Upper lobe of right lung (tissue), 1 donor: ENCODE results near the gene HBA2. TPM values are rescaled to one million over a fixed set of nuclear protein-coding genes. Genes with fewer than 3 reads are reported as not detected.
"Not testable (repeated sequence)": the region's sequence is repeated elsewhere in the genome, so short reads cannot be mapped to it uniquely, and the experiment has no call there.

Experiments
- ATAC-seq: fragments of 200-7000 bp; cut with Tn5 transposase; one replicate; pipeline ENCODE4 v1.9.1; 2020; ENCODE audit warnings: mild to moderate bottlenecking, moderate library complexity
- DNase-seq: peaks from one replicate; pipeline ENCODE4 v3.0.0-alpha.2; 2020
- H3K27ac ChIP-seq: fragments of 200-600 bp; one replicate; pipeline ENCODE4 v1.8.0; 2022
- H3K27me3 ChIP-seq: fragments of 200-600 bp; one replicate; pipeline ENCODE4 v1.8.0; 2022; ENCODE audit warnings: mild to moderate bottlenecking
- H3K36me3 ChIP-seq: fragments of 200-600 bp; one replicate; pipeline ENCODE4 v1.8.0; 2022
- H3K4me1 ChIP-seq: fragments of 200-600 bp; one replicate; pipeline ENCODE4 v1.8.0; 2022
- H3K4me3 ChIP-seq: fragments of 200-600 bp; one replicate; pipeline ENCODE4 v1.8.0; 2022; ENCODE audit warnings: mild to moderate bottlenecking
- H3K9me3 ChIP-seq: fragments of 200-600 bp; one replicate; pipeline ENCODE4 v1.8.0; 2022
- intact Hi-C: fragments of 100-400 bp; cut with DNase I; formaldehyde crosslinking; loops from one replicate; pipeline ENCODE4 v1.11.0; 2022
- total RNA-seq: library from RNA; stranded (reverse); fragmentation: NEBNext Ultra II Directional; extraction: Animal tissue kit (Norgen Biotek cat#: 25700); gene quantifications from one replicate; pipeline ENCODE4 v1.2.1, GENCODE V29; 2021
- TF ChIP-seq, protein P1 (sequence below): fragments of 200-600 bp; IDR thresholded peaks from one replicate; pipeline ENCODE4 v1.8.0; 2022; ENCODE audit warnings: antibody characterized with exemption
- donor health status: DM: no; HTN: yes; CAD: no; lungs with severe emphysema.

HBA2 gene
- total RNA-seq, 1 donor from 2014 or later = 248 TPM

- no peak overlapping the region for H3K4me3 ChIP-seq
- DNase-seq = no peak
- TF ChIP-seq, protein P1, sequence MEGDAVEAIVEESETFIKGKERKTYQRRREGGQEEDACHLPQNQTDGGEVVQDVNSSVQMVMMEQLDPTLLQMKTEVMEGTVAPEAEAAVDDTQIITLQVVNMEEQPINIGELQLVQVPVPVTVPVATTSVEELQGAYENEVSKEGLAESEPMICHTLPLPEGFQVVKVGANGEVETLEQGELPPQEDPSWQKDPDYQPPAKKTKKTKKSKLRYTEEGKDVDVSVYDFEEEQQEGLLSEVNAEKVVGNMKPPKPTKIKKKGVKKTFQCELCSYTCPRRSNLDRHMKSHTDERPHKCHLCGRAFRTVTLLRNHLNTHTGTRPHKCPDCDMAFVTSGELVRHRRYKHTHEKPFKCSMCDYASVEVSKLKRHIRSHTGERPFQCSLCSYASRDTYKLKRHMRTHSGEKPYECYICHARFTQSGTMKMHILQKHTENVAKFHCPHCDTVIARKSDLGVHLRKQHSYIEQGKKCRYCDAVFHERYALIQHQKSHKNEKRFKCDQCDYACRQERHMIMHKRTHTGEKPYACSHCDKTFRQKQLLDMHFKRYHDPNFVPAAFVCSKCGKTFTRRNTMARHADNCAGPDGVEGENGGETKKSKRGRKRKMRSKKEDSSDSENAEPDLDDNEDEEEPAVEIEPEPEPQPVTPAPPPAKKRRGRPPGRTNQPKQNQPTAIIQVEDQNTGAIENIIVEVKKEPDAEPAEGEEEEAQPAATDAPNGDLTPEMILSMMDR = no peak
- H3K36me3 ChIP-seq = peaks cover 94% of the 10 kb centered on the region
- H3K4me1 ChIP-seq = no peaks in the 10 kb centered on the region
- no peak for ATAC-seq
- H3K9me3 ChIP-seq = no peaks in the 10 kb centered on the region
- intact Hi-C loops = no loop called here
- no peaks in the 10 kb centered on the region for H3K27me3 ChIP-seq
- H3K27ac ChIP-seq = no peak overlapping the region
These were observed 19.2 kb downstream of the HBA2 start for GRCh38 chr16:191831-192230.

GRCh38 chr16:192686-193085 is 20.0 kb downstream of the HBA2 start:
- no peak overlapping the region for H3K27ac ChIP-seq
- TF ChIP-seq, protein P1 = no peak
- intact Hi-C loops = no loop called here
- no peaks in the 10 kb centered on the region for H3K27me3 ChIP-seq
- no peak overlapping the region for H3K4me3 ChIP-seq
- DNase-seq (no peak), ATAC-seq (no peak)
- H3K36me3 ChIP-seq = peaks cover 98% of the 10 kb centered on the region
- no peaks in the 10 kb centered on the region for H3K4me1 ChIP-seq
- no peaks in the 10 kb centered on the region for H3K9me3 ChIP-seq

- intact Hi-C loops = no loop called here
- H3K27ac ChIP-seq = no peak overlapping the region
- no peaks in the 10 kb centered on the region for H3K4me1 ChIP-seq
- H3K36me3 ChIP-seq = peaks cover 99% of the 10 kb centered on the region
- DNase-seq (no peak), ATAC-seq (no peak)
- TF ChIP-seq, protein P1 = no peak
- no peaks in the 10 kb centered on the region for H3K27me3 ChIP-seq
- no peak overlapping the region for H3K4me3 ChIP-seq
- H3K9me3 ChIP-seq = no peaks in the 10 kb centered on the region
These were observed 20.8 kb downstream of the HBA2 start for GRCh38 chr16:193441-193840.

- DNase-seq (no peak), ATAC-seq (no peak)
- TF ChIP-seq, protein P1 = no peak
- intact Hi-C loops = no loop called here
- H3K27ac ChIP-seq = no peak overlapping the region
- peaks cover 99% of the 10 kb centered on the region for H3K36me3 ChIP-seq
- no peaks in the 10 kb centered on the region for H3K27me3 ChIP-seq
- H3K4me3 ChIP-seq = no peak overlapping the region
- H3K4me1 ChIP-seq = no peaks in the 10 kb centered on the region
- no peaks in the 10 kb centered on the region for H3K9me3 ChIP-seq
These were observed 21.8 kb downstream of the HBA2 start for GRCh38 chr16:194516-194915.

- intact Hi-C loops = no loop called here
- TF ChIP-seq, protein P1 = no peak
- H3K4me1 ChIP-seq = no peaks in the 10 kb centered on the region
- DNase-seq (no peak), ATAC-seq (no peak)
- H3K9me3 ChIP-seq = no peaks in the 10 kb centered on the region
- peaks cover 93% of the 10 kb centered on the region for H3K36me3 ChIP-seq
- no peak overlapping the region for H3K27ac ChIP-seq
- H3K4me3 ChIP-seq = no peak overlapping the region
- no peaks in the 10 kb centered on the region for H3K27me3 ChIP-seq
These were observed 27.7 kb downstream of the HBA2 start for GRCh38 chr16:200388-200787.

DNA sequence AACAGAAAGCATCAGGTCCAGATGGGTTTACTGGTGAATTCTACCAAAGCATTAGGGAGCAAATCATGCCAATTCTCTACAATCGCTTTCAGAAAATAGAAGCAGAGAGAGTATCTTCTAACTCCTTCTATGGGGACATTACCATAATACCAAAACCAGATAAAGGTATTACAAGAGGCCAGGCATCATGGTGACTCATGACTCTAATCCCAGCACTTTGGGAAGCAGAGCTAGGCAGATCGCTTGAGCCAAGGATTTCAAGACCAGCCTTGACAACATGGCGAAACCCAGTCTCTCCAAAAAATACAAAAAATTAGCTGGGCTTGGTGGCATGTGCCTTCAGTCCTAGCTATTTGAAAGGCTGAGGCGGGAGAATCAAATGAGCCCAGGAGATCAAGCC is 30.6 kb downstream of the HBA2 start:
- Histone ChIP-seq H3K27me3 (no peaks in the 10 kb centered on the region), H3K4me1 (no peaks in the 10 kb centered on the region), H3K36me3 (peaks cover 92% of the 10 kb centered on the region), H3K4me3 (no peak overlapping the region), H3K9me3 (no peaks in the 10 kb centered on the region), H3K27ac (no peak overlapping the region)
- DNase-seq (no peak), ATAC-seq (no peak)
- TF ChIP-seq, protein P1 = no peak
- intact Hi-C loops = no loop called here

- intact Hi-C loops = not testable (repeated sequence)
- H3K36me3 ChIP-seq = peaks cover 92% of the 10 kb centered on the region
These were observed 31.4 kb downstream of the HBA2 start for GRCh38 chr16:204046-204445.

DNA sequence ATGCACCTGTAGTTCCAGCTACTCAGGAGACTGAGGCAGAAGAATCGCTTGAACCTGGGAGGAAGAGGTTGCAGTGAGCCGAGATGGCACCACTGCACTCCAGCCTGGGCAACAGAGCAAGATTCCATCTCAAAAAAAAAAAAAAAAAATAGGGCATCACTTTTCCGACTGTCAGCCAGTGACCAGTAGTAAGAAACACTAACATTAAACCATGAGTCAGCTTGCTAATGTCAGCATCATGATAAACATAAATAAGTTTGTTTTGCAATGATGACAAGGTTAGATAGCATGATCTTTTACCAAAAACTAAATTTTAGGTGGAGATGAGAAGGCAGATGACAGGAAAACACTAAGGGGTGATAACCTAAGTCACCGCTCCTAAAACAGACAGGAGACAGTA is 36.7 kb downstream of the HBA2 start:
- intact Hi-C loops, ATAC-seq, H3K4me1 ChIP-seq, H3K4me3 ChIP-seq, H3K27ac ChIP-seq, H3K9me3 ChIP-seq, H3K27me3 ChIP-seq, DNase-seq: not testable (repeated sequence)
- peaks cover 98% of the 10 kb centered on the region for H3K36me3 ChIP-seq

More at GRCh38 chr16:204046-204445, 31.4 kb downstream of the HBA2 start:
- H3K4me1 ChIP-seq, H3K27me3 ChIP-seq, ATAC-seq, H3K9me3 ChIP-seq, DNase-seq, H3K4me3 ChIP-seq, H3K27ac ChIP-seq: not testable (repeated sequence)

GRCh38 chr16:211631-212180 is 39.0 kb downstream of the HBA2 start:
- H3K9me3 ChIP-seq, H3K27me3 ChIP-seq, H3K4me1 ChIP-seq, DNase-seq, H3K4me3 ChIP-seq, H3K27ac ChIP-seq, intact Hi-C loops, ATAC-seq: not testable (repeated sequence)
- peaks cover 98% of the 10 kb centered on the region for H3K36me3 ChIP-seq
